Transverse colon (tissue), 4 donors: Measurements from ENCODE around the gene MSLN. TPM values are rescaled to one million over a fixed set of nuclear protein-coding genes. Genes with fewer than 3 reads are reported as not detected.
"Not testable (repeated sequence)": the region's sequence is repeated elsewhere in the genome, so short reads cannot be mapped to it uniquely, and the experiment has no call there.

Experiments
- DNase-seq: peaks from one replicate; pipeline ENCODE4 v3.0.0-alpha.2; 2019
- H3K27ac ChIP-seq, 4 donors: fragments of 200-600 bp; sonication (generic); 2 replicates each; pipeline ENCODE4 v1.5.1; 2016 to 2018; ENCODE audit warnings: inconsistent platforms in 4 of 4
- H3K27me3 ChIP-seq: fragments of 200-600 bp; sonication (generic); 2 replicates; pipeline ENCODE4 v1.5.1; 2017; ENCODE audit warnings: inconsistent platforms
- H3K36me3 ChIP-seq, 4 donors: fragments of 200-600 bp; sonication (generic); 2 replicates each; pipeline ENCODE4 v1.5.1; 2017 to 2019; ENCODE audit warnings: inconsistent platforms in 4 of 4
- H3K4me1 ChIP-seq, 4 donors: fragments of 200-600 bp; sonication (generic); 2 replicates each; pipeline ENCODE4 v1.5.1; 2017 to 2020; ENCODE audit warnings: inconsistent platforms in 4 of 4
- H3K4me3 ChIP-seq, 4 donors: fragments of 200-600 bp; sonication (generic); 1 replicate in 1 of 4; 2 replicates in 3 of 4; pipeline versions ENCODE4 v1.5.1 to v1.6.1; 2017 to 2019; ENCODE audit warnings: inconsistent platforms in 4 of 4
- H3K9me3 ChIP-seq, 2 donors: fragments of 200-600 bp; sonication (generic); 2 replicates each; pipeline ENCODE4 v1.5.1; 2017 to 2019; ENCODE audit warnings: inconsistent platforms in 2 of 2
- CTCF ChIP-seq, 5 experiments: fragments of 200-600 bp in 3 of 5; fragments of 450-650 bp in 2 of 5; sonication (generic) in 3 of 5; IDR thresholded peaks; 1 replicate in 2 of 5; 2 replicates in 3 of 5; pipeline ENCODE4 v1.5.1; 2016 to 2017; ENCODE audit warnings: antibody characterized with exemption in 5 of 5, inconsistent platforms in 3 of 5, mild to moderate bottlenecking in 2 of 5, moderate library complexity in 1 of 5
- EP300 ChIP-seq: sonication (generic); formaldehyde crosslinking; IDR thresholded peaks from one replicate; pipeline ENCODE4 v1.6.1; 2017; ENCODE audit warnings: antibody characterized with exemption, low read depth
- POLR2A ChIP-seq: fragments of 450-650 bp; IDR thresholded peaks from one replicate; pipeline ENCODE4 v1.6.1; 2016; ENCODE audit warnings: antibody characterized with exemption, mild to moderate bottlenecking, moderate library complexity
- POLR2AphosphoS5 ChIP-seq, 3 donors: sonication (generic); formaldehyde crosslinking; IDR thresholded peaks; one replicate each; pipeline ENCODE4 v1.6.1; 2016; ENCODE audit warnings: antibody characterized with exemption in 3 of 3
- WGBS, 2 donors: methylation state at CpG; one replicate each; pipeline ENCODE4 v1.1.5; 2018; ENCODE audit warnings: low coverage in 1 of 2; 5-methylcytosine and 5-hydroxymethylcytosine counted together
- in situ Hi-C, 4 donors: fragments of 200-750 bp; cut with MboI; loops; one replicate each; pipeline versions ENCODE4 v1.15.0 to v1.15.1; 2017; ENCODE audit warnings: low sequenced_read_pairs in 3 of 4, low pct_ligation_motif_present in 1 of 4, low pct_unique_long_range_greater_than_20kb in 1 of 4
- intact Hi-C: fragments of 100-400 bp; cut with DNase I; formaldehyde crosslinking; loops from one replicate; pipeline ENCODE4 v1.15.1; 2023; ENCODE audit warnings: low total_unique reads
- total RNA-seq, 4 donors: library from RNA; depleted of rRNA; stranded (reverse); fragments of >200 nt; gene quantifications; one replicate each; pipeline ENCODE4 v1.1.0, GENCODE V29; 2016

MSLN gene
- total RNA-seq, 4 donors from 2014 or later = 4.9 to 21.2 (median 10.3) TPM; not detected in 1

- H3K27me3 ChIP-seq = peaks cover 3% of the 10 kb centered on the region
- H3K4me1 ChIP-seq = peaks cover 7 to 20% (median 14%) of the 10 kb centered on the region in 4 donors
- no peak for DNase-seq
- H3K4me3 ChIP-seq = no peak overlapping the region
- intact Hi-C loops (loop anchor here (2.0 kb wide), 1 partner anchor 29 kb away; no protein-coding TSS in a partner anchor), in situ Hi-C loops (no loop called here)
- 90% methylated on average over 15 of the region's 15 CpGs; no CpG with 5 or more reads in 1 of the 2 donors for WGBS, 2 donors
- TF ChIP-seq POLR2A (no peak), CTCF (IDR thresholded peaks at IDR 0.05) (no peak), POLR2AphosphoS5 (IDR thresholded peaks at IDR 0.05) (no peak), EP300 (no peak)
- H3K27ac ChIP-seq = no peak overlapping the region
- no peaks in the 10 kb centered on the region for H3K9me3 ChIP-seq
- H3K36me3 ChIP-seq = no peaks in the 10 kb centered on the region
These were observed 18.4 kb upstream of the MSLN start for GRCh38 chr16:741986-742629.

- in situ Hi-C loops, H3K9me3 ChIP-seq, DNase-seq, H3K36me3 ChIP-seq, intact Hi-C loops, H3K4me3 ChIP-seq, H3K27ac ChIP-seq, H3K27me3 ChIP-seq: not testable (repeated sequence)
- H3K4me1 ChIP-seq = peaks cover 7 to 17% (median 14%) of the 10 kb centered on the region in 4 donors
- 70 to 83% methylated on average over 2 to 14 of the region's 14 CpGs for WGBS, 2 donors
These were observed 17.6 kb upstream of the MSLN start for GRCh38 chr16:742894-743293.

GRCh38 chr16:743794-744500 lies 16.6 kb upstream of the MSLN start:
- WGBS, 2 donors = 83% methylated on average over 21 of the region's 21 CpGs; no CpG with 5 or more reads in 1 of the 2 donors
- TF ChIP-seq CTCF (IDR thresholded peaks at IDR 0.05) = no peak
- no peak for TF ChIP-seq POLR2AphosphoS5 (IDR thresholded peaks at IDR 0.05)
- no peak for TF ChIP-seq EP300
- TF ChIP-seq POLR2A = no peak
- no peak overlapping the region for H3K27ac ChIP-seq
- intact Hi-C loops (no loop called here), in situ Hi-C loops (no loop called here)
- no peak for DNase-seq
- H3K27me3 ChIP-seq = peaks cover 8% of the 10 kb centered on the region
- H3K9me3 ChIP-seq = no peaks in the 10 kb centered on the region
- H3K4me3 ChIP-seq = no peak overlapping the region
- peaks cover 7 to 17% (median 14%) of the 10 kb centered on the region in 4 donors for H3K4me1 ChIP-seq
- H3K36me3 ChIP-seq = no peaks in the 10 kb centered on the region

- no peak for DNase-seq
- intact Hi-C loops = no loop called here
- in situ Hi-C loops = no loop called here
These were observed 14.8 kb upstream of the MSLN start for GRCh38 chr16:745739-746138.

More at GRCh38 chr16:745739-746138, 14.8 kb upstream of the MSLN start:
- Histone ChIP-seq H3K4me3 (no peak overlapping the region), H3K27ac (no peak overlapping the region), H3K36me3 (no peaks in the 10 kb centered on the region), H3K27me3 (peaks cover 15% of the 10 kb centered on the region), H3K9me3 (no peaks in the 10 kb centered on the region), H3K4me1 (peaks cover 0 to 8% (median 6%) of the 10 kb centered on the region in 4 donors)
- WGBS, 2 donors = 4% methylated on average over 14 of the region's 14 CpGs; no CpG with 5 or more reads in 1 of the 2 donors
- TF ChIP-seq POLR2AphosphoS5 (IDR thresholded peaks at IDR 0.05) = no peak
- peak in 4 of 5 experiments; percentile 11 to 28 (median 20) for TF ChIP-seq CTCF (IDR thresholded peaks at IDR 0.05)
